Stimulated activated CD4-positive, alpha-beta T cell treated with anti-CD3 and anti-CD28 coated beads, Interleukin-15, amount 100 ng/mL, for 24 hours (primary cell): ENCODE results near the gene ATG13.
"Not testable (repeated sequence)": the region's sequence is repeated elsewhere in the genome, so short reads cannot be mapped to it uniquely, and the experiment has no call there.

Experiments
- DNase-seq: peaks from one replicate; pipeline ENCODE4 v3.0.0-alpha.2; 2020

The ATG13 gene

GRCh38 chr11:46617134-46617971 is at the start of gene ATG13, which contains the start of gene HARBI1:
TSS of gene ATG13 (plus strand) at chr11:46617553. CDS start at chr11:46644292, 26,739 bp downstream.
TSS of gene HARBI1 (minus strand) at chr11:46617227. CDS start at chr11:46616237, 990 bp downstream.
- peak; percentile 96 for DNase-seq

DNA sequence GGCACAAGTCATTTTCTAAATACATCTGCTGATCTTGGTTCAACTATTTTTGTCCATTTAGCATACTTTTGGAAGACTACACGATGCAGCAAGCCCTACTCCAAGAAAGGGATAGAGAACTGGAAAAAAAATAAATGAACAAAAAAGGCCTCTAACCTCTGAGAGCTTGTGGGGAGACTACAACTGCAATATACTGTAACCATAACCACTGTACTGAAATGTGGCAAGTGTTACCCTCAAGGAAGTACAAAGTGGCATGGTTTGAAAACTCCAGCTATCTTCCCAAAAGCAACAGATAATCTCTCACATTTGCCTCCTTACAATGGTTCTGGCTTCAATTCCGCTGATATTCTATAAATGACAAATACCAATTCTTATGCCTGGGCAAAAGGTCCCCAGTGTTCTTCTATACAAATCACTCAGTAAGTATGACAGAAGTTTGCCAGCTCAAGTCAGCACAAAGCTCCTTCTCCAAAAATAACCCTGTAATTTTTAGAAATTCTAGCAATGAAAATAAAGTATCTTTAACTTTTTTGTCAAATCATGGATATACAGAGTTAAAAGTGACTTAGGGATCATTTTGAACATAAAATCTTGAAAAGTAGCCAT is 46.5 kb upstream of the ATG13 start:
- DNase-seq, result no peak

- no peak for DNase-seq
These were observed 42.7 kb upstream of the ATG13 start for GRCh38 chr11:46574656-46575055.

- DNase-seq, result no peak
These were observed 40.3 kb upstream of the ATG13 start for GRCh38 chr11:46577058-46577457.

DNA sequence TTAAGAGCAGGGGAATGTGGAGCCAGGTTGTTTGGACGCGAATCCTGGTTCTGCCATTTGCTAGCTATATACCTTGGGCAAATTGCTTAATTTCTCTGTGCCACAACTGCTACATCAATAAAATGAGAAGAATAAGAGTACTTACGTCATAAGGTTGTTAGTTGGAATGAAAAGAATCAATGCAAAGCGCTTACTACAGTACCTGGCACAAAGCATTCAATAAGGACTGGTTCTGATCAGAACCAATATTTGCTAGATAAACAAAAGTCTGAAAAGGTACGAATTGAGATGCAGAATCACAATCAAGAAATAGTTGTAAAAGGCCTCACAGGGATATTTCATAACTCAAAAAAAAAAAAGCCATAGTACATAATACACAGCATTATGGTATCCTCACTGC is 34.8 kb upstream of the ATG13 start:
- no peak for DNase-seq

GRCh38 chr11:46583513-46583912 is 33.8 kb upstream of the ATG13 start:
- DNase-seq, result not testable (repeated sequence)

DNA sequence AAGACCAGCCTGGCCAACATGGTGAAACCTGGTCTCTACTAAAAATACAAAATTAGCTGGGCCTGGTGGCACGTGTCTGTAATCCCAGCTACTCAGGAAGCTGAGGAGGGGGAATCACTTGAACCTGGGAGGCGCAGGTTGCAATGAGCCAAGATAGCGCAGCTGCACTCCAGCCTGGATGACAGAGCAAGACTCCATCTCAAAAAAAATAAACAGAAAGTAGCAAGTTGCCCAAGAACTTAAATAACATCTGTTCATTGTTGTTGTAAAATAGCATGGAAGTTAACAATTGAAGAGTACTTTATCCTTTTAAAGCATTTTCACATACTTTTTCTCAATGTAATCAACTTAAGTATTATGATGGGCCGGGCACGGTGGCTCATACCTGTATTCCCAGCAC is 29.2 kb upstream of the ATG13 start:
- no peak for DNase-seq

DNA sequence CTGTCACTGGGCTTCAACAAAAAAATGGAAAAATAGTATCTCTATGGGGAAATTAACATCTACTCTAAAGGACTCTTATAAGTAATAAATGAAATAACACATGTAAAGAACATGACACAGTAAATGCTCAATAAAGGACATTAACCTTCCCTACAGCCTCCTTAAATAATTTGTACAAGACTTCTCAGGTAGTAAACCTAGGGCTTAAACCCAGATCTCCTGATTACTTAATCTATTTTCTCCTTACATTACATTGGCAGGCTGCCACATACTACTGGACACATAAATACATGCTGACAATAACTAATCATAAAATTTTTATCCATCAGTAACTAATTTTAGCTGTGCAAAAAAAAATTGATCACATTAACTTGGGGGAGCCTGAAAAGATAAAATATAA is 28.4 kb upstream of the ATG13 start:
- no peak for DNase-seq

- DNase-seq, result no peak
These were observed 26.4 kb upstream of the ATG13 start for GRCh38 chr11:46590740-46591605.

- peak; percentile 88 for DNase-seq
These were observed 23.6 kb upstream of the ATG13 start, which contains the start of gene AMBRA1 for GRCh38 chr11:46593550-46594373. TSS of gene AMBRA1 (minus strand) at chr11:46594023. CDS start at chr11:46548380, 45,643 bp downstream.

GRCh38 chr11:46594374-46594700 is 23.0 kb upstream of the ATG13 start:
- no peak for DNase-seq

GRCh38 chr11:46594785-46595184 is 22.6 kb upstream of the ATG13 start:
- no peak for DNase-seq

DNA sequence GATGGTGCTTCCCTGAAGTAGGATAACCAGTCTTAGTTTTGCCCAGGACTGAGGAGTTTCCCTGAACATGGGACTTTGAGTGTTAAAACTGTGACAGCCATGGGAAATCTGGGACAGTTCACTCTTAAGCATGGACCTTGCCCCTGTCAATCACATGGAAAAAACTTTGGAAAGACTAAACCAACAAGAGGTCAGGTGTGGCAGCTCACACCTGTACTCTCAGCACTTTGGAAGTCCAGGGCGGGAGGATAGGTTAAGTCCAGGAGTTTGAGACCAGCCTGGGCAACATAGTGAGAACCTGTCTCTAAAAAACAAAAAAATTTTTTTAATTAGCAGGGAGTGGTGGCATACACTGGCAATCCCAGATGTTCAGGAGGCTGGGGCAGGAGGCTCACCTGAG is 20.2 kb upstream of the ATG13 start:
- no peak for DNase-seq

DNA sequence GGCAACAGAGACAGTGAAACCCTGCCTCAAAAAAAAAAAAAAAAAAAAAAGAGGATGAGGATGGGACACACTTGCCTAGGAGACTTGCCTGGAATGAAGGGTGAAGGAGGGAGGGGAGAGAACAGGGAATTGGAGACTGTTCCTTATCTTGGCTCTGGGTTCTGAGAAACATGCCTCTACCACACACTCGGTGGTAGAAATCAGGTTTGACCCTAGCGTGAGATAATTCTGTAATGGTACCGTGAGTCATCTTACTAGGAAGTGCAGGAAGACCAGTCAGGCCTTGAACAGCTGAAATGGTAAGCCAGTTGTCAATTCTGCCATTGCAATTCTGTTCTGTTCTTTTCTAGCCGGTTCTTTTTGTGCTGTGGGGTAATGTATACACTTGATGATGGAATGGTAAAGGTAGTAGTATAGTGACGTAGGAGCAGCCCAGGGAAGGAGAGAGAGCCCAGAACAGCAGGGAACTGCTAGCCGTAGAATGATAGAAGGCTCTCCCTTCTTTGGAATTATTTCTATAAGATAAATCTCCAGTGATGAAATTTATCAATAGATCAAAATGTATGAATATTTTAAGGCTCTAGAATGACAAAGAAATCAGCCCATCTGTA is 19.6 kb upstream of the ATG13 start:
- no peak for DNase-seq

DNA sequence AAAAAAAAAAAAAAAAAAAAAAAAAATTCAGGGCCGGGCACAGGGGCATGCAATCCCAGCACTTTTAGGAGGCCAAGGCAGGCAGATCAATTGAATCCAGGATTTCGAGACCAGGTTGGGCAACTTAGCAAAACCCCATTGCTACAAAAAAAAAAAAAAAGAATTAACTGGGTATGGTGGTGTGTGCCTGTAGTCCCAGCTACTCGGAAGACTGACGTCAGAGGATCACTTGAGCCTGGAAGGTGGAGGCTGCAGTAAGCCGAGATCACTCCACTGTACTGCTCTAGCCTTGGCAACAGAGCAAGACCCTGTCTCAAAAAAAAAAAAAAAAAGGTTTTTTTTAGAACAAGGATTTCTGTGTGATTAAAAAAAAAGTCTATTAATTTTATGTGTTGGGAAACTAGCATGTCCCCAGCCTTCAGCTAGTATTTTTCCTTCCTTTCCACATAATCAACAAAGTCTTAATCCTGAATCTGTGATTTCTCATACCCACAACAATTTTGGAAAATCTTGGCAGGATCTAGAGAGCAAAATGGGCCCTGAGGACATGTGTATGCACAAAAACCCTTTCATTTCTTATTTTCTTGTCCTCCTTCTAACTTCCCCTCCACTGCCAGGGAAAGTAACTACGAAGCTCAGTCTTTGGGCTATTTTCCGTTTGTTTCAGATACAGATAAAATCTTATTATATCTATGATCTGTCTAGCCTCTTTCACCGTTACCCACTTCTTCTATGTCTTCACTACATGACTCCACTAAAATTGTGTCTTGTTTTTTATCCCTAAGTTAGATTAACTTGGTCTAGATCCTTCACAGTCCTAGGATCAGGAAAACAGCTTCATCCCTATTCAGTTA is 17.8 kb upstream of the ATG13 start:
- DNase-seq, result no peak

- DNase-seq, result no peak
These were observed 17.0 kb upstream of the ATG13 start for GRCh38 chr11:46600194-46600960.

DNA sequence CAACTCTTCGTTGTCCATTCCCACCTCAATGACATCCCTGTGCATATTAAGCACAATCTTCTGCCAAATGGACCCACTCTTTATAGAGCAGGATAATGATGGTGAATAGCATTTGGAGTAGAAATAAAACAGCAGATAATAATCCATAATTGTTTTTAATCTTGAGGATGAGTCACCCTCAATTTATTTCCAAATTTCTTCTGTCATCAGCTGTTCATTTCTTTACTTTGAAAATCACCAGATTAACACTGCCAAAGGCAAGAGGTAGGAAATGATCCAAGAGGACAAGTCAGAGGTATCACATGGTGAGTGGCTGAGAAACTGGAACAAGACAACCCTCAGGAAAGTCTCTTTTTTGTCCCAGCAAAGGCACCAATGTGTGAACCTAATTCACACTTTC is 16.2 kb upstream of the ATG13 start:
- DNase-seq, result no peak

GRCh38 chr11:46603704-46604308 is 13.5 kb upstream of the ATG13 start:
- DNase-seq, result no peak

DNA sequence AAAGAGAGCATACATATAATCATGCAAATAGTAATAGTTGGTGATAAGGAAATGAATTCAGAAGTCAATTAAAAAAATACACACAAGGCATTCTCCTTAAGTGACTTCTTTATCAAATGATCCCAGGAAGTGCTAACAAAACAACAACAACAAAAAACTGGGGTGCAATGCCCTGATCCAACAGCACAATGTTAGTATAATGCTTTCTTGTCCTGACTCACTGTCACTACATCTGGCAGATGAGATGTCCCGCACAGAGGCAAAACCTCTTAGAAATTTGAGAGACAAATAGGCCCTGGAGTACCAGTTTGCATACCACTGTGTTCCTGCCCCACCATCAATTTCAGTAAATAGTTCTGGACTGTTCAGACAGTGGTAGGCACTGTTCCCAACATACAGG is 12.6 kb upstream of the ATG13 start:
- no peak for DNase-seq

DNA sequence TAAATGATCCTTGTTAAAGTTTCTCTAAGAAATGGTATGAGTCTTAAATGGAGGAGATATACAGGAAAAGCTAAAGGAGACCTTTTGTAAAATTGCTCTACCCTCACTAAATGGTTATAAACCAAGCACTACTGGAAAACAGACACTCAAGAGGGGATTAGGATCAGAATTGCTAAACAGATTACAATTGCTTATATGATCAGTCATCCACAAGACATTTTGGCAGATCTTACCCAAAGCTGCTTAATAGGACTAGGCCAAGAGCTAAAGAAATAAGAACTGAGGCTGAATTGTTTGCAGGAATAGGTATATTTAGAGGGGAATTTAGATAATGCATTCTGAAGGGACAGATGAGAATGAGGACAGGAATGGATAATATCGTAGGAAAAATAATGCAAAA is 9.8 kb upstream of the ATG13 start:
- DNase-seq, result no peak
